Measurements from ENCODE around the gene PNLIPRP2.

The PNLIPRP2 gene

DNA sequence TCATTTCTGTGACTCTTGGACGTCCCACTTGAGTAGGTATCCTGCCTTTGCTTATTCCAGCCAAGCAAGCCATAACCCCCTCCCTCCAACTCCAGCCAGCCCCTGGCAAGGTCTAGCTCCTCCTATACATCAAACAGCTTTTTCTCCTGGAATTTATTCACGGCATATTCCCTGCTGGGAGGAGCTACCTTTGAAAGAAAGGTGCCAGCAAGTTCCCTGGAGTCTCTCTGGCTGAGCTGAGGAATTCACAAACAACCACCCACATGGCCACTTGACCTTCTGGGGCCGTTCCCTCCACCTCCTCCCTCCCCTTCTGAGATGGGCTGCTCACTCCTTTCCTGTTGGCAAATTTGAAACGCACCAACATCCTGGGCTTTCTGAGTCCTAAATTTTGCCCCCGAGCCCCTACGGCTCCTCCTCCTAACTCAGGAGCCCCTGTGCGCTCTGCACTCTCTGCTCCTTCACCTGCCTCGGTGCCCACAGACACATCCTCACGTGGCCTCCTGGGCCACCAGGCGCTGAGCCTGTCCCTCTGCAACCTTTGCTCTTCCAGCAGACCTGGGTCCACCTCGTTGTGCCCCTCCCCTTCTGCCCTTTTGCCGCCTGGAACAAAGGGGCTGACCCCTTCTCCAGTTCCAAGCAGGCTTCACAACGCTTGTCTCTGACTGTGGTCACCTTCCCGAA, 73.6 kb downstream of the PNLIPRP2 start:
- TF ChIP-seq, protein P1, sequence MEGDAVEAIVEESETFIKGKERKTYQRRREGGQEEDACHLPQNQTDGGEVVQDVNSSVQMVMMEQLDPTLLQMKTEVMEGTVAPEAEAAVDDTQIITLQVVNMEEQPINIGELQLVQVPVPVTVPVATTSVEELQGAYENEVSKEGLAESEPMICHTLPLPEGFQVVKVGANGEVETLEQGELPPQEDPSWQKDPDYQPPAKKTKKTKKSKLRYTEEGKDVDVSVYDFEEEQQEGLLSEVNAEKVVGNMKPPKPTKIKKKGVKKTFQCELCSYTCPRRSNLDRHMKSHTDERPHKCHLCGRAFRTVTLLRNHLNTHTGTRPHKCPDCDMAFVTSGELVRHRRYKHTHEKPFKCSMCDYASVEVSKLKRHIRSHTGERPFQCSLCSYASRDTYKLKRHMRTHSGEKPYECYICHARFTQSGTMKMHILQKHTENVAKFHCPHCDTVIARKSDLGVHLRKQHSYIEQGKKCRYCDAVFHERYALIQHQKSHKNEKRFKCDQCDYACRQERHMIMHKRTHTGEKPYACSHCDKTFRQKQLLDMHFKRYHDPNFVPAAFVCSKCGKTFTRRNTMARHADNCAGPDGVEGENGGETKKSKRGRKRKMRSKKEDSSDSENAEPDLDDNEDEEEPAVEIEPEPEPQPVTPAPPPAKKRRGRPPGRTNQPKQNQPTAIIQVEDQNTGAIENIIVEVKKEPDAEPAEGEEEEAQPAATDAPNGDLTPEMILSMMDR (IDR thresholded peaks at IDR 0.05; ENCODE audit: borderline replicate concordance, extremely low read depth, low read length, poor library complexity, severe bottlenecking) = no peak
- TF ChIP-seq EZH2 (IDR thresholded peaks at IDR 0.05; ENCODE audit: borderline replicate concordance, low read depth, low read length, severe bottlenecking) = no peak
- H2AFZ ChIP-seq (ENCODE audit: low read depth, low read length) = no peak overlapping the region

More for the DNA sequence above, 73.6 kb downstream of the PNLIPRP2 start:
- Histone ChIP-seq H3K36me3 (ENCODE audit: insufficient read depth, low read length) (no peaks in the 10 kb centered on the region), H3K4me3 (ENCODE audit: low read depth in 1 of 2, low read length in 2 of 2) (no peak overlapping the region), H3K9me3 (ENCODE audit: insufficient read depth, low read length, severe bottlenecking) (no peaks in the 10 kb centered on the region), H3K27ac (ENCODE audit: low read length) (no peak overlapping the region), H3K27me3 (ENCODE audit: insufficient read depth, low read length, poor library complexity) (no peaks in the 10 kb centered on the region), H4K20me1 (ENCODE audit: insufficient read depth, low read length) (no peaks in the 10 kb centered on the region), H3K4me2 (ENCODE audit: insufficient read depth, low read length) (no peak overlapping the region), H3K79me2 (ENCODE audit: insufficient read depth, low read length) (no peaks in the 10 kb centered on the region), H3K4me1 (ENCODE audit: insufficient read depth, low read length) (no peaks in the 10 kb centered on the region), H3K9ac (ENCODE audit: low read depth, low read length) (no peak overlapping the region)
- ATAC-seq (ENCODE audit: insufficient read depth, low read depth) = no peak
- DNase-seq = no peak
